HG03571 (cell line): ENCODE measurements around the gene TBC1D9.

ENCODE experiments used
- ATAC-seq: cut with Tn5 transposase; IDR thresholded peaks from one replicate; pipeline ENCODE4 v1.9.1; 2021; ENCODE audit not compliant: unreplicated experiment

The TBC1D9 gene

DNA sequence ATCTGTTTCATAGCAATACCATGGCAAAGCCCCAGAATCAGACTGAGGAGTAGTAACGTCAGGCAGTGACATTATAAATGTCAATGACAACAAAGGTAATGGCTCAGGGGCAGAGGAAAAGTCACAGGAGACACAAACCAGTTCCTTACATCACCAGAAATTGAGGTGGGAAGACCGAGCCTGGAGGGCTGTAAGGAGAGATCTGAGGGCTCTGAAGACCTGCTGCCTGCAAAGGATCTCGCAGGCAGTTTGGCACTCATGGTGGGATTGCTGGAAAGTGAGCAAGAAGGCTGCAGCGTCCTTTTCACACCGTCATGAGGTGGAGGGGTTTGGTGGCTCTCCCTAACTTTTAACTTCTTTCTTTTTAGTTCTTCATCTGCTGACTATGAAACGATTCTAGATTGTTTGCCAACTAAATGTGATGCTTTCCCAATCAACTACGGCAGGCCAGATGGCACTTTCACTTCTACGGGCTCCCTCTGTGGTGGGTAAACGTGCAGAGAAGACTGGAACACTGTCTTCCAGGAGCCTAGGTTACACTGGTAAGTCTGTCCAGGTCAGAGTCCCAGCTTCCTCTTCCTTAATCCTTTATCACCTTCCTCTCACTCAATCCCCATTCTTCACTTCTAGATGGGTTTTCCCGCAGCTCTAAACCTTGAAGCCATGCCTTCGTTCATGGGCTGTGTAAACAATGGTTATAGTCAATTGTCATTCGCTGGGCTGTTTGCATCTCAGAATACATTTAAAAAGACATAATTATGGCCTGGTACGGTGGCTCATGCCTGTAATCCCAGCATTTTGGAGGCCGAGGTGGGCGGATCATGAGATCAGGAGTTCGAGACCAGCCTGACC lies 58.2 kb downstream of the TBC1D9 start:
- ATAC-seq = no peak

DNA sequence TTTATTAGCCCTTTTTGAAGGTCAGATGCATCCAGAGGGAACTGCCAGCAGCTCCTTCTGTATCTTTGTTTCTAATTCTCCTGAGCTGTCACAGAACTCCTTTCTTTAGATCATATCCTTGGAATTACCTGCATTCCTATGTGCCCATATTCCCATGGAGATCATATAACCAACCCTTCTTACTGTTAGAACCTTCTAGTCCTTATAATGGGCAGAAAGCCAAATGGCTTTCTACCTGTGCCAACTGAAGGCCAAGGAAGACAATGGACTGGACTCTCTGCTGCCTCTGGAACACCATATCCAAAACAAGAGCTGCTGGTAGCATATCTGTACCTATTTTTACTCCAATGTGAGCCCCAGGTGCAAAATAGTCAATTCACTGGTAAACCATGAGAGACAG lies 60.7 kb downstream of the TBC1D9 start:
- ATAC-seq = no peak

DNA sequence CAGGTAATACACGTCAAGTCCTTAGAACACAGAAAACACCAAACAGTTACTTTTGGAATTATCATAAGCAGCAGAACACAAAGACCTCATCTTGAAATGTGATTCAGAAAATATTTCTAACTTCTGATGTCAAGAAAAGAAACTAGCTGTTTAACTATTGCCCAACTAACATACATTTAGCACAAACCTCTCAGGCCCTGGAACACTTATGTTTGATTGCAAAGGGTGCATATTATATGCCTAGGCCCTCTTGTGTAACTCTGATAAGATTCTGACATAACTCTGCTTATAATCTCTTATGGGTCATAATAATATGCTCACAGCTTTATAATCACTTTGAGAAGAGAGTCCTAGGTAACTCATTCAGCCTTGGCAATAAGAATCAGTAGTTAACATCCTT lies 62.6 kb downstream of the TBC1D9 start:
- ATAC-seq = no peak

DNA sequence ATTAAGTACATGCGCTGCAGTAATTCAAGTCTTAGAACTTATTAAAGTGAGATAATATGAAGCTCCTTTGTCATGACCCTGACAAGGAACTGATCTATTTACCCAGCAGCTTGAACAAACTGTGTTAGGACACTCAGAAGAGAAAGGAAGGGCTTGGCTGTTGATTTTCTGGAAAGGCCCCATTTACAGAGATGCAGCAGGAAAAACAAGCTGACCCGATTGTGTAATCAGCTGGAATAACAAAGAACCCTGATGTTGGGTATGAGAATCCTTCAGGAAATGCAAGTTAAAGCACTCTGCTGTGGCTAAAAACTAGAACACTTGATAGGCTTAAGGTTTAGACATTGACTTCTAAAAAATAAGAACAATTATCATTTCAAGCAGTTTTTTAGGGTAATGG lies 64.8 kb downstream of the TBC1D9 start:
- ATAC-seq = no peak

DNA sequence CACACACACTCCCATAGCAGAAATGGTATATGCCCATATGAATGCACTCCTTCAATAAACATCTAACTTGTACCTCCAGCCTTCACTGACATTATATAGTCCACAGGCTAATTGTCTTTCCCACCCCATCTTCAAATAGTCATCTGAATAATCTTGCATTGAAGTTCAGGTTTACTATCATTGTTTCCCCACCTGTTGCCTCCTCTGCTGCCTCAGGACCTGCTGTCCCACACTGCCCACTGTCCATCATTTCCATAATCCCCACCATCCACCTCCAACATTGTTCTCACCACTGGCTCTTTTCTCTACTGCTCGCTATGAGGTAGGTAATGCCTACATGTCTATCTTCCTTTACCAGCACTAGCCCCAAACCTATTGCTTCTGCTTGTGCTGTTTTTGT lies 66.1 kb downstream of the TBC1D9 start:
- no peak for ATAC-seq

DNA sequence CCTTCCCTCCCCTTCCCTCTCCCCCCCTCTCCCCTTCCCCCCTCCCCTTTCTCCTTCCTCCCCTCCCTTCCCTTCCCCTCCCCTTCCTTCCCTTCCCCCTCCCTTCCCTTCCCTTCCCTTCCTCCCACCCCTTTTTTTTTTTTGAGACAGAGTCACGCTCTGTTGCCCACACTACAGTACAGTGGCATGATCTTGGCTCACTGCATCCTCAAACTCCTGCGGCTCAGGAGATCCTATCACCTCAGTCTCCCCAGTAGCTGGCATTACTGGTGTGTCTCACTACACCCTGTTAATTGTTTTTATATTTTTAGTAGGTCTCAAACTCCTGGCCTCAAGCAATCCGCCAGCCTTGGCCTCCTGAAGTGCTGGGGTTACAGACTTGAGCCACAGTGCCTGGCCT lies 66.6 kb downstream of the TBC1D9 start:
- ATAC-seq = no peak

DNA sequence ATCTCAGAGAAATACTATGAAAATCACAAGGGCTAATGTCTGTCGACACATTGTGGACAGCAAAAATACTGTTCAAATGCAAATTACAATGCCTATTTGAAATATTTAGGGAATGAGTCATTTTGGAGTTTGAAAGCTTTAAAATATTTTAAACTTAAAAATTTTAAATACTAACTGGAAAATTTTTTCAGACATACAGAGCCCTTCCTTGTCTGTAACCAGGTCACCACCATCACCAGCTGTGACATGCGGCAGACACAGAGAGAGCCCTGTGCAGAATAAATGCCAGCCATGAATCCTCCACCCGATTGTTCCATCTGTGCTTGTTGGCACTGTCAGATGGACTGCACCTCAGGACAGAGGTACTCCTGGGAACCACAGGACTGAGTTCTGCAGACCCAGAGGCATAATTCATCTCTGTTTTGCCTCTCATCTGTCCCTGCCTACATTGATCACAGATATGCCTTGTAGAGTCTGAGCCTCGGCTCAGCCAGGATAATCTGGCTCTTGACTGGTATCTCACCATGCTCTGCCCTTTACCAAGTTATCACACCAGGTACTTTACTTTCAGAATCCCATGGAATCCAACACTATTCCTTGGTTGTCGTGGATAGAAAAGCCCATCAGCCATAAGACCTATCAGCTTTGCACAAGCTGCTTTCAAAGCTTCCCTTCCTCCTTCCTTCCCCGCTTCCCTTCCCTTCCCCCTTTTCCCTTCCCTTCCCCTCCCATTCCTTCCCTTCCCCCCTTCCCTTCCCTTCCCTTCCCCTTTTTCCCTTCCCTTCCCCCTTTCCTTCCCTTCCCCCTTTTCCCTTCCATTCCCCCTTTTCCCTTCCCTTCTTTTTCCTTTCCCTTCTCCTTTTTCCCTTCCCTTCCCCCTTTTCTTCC lies 67.2 kb downstream of the TBC1D9 start:
- ATAC-seq = no peak

DNA sequence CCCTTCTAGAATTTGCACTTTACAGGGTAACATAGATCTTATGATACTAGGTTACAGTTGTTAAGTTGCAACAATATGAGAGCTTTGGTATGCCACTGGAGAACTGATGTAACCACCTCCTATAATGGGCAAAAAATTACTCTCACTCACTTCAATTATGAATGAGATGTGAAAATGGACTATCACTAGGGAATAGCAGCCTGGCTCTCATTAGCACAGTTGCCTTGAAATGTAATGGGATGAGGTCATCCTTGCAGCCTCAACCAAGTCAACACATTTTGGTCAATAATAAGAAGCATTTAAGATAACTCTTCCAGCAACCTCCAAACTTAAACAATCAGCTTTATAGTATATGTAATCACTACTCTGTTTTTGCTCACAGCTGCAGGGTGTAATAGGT lies 69.4 kb downstream of the TBC1D9 start:
- ATAC-seq = no peak

DNA sequence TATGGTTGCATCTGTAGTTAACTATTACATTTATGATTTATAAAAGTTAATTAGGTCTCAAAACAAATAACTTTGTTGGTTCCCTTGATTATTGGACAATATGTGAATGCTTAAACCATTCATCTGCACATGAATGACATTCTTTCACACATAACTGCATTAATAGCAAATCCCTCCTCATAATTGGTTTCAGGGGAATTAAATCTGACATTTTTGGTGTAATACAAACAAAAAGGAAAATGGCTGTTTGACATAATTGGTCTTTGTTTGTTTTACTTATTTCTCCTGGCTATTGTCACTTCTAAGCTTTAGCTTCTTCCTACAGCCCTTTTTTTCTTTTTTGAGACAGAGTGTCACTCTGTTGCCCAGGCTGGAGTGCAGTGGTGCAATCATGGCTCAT lies 71.9 kb downstream of the TBC1D9 start:
- ATAC-seq = no peak

DNA sequence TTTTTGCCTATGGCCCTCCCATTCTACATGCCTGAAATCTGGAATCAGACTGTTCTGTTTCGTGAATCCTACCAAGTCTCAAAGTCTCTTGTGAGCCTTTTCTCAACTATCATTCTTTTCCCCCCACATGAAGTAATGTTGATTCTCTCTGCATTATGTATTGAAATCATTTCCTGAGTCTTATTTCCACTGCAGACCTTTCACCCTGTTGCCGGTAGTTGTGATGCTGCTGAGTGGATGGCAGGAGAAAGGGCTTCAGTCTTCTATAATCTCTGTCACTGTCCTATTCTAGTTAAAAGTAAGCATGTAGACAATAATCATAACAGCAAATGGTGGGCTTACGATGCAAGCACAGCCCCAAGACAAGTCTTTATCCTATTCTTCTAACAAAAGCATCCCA lies 75.0 kb downstream of the TBC1D9 start:
- no peak for ATAC-seq

DNA sequence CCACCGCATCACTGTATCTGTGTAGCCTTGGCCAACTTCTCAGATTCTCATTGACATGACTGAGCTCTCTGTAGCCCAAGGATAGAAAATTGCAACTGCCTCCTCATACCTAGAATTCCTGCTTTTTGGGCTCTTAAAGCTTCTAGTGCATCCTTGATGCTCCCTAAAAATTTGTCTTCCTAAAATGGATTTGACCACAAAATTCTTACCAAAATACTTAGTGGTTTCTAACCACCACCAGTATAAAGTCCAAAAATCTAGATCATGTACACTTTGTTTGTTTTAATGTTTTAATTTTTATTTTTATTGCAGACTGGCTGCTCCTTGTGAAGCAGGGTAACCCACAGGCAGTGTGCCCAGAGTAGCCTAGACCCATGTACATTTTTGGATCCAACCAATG lies 75.5 kb downstream of the TBC1D9 start:
- ATAC-seq = no peak

DNA sequence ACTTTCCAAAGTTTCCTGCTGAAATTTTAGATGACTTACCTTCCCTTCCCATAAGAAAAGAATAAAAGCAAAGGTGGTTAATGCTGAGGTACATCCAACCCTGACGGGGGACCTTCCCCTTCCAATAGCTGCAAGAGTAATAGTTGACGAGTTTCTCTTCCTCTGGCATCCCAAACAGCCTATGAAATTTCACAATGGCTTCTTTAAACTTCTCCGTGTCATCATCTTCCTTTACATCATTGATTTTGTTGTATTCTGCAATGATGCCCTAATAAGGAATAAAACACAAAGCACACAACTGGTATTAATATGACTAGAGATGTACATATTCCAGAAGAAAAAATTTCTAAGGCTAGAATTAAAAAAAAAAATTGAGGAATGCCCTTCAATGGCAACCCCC lies 76.6 kb downstream of the TBC1D9 start:
- no peak for ATAC-seq

DNA sequence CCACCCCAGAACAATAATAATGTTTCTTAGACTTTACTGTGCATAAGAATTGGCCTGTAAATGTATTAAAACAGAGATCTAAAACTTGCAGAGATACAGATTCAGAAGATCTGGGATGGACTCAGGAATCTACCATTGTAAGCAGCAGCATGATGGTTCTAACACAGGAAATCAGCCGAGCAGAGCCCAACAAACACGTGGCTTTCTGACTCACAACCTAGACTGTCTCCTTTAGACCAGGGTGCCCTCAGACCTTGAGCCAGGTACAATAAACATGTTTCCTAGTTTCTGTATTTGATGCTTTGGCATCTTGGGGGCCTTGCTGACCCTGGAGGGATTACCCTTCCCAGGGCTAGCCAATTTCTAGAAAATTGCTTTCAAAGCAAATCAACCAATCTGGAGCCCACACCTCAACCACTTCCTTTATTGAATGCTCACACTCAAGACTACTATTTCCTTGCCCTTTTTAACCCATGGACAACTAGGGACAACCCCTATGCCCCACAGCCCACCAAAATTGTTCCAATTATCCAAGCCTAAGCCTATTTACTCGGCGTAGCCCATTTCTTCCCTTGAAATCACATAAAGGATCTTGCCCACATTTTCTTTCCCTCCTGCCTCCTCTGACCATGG lies 80.5 kb downstream of the TBC1D9 start:
- no peak for ATAC-seq

DNA sequence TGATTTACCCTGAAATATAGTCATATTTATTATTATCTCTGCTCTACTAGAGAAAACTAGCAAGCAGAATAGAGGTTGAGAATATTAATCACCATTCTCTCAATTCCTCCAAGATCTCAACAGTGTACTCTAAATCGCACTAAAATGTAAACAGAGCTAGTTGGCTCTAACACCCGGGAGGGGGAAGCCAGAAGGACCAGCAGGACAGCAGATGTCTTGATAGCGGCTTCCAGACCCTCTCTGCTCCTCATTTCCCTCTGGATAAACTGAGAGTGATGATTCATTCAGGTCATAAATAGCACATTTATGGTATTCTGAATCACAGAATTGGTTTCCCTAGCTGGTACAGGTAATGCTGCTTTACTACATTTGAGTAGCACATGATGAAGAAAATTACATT lies 82.5 kb downstream of the TBC1D9 start:
- no peak for ATAC-seq

DNA sequence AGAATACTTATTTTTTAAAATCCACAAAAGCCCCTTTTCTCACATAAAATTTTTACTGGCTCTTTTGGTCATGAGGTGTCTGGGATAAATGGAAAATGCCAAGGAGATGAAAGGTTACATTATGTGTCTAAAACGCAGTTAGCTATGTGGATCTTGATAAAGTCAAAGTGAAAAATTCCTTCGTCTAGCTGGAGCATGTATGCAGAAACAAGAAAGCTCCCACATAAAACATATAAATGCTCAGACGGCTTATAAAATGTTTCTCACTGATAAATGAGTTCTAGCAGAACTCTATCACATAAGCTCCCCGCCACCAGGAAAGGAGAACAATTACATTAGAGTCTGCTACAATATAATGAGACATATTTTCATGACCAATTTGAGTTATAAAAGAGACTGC lies 83.8 kb downstream of the TBC1D9 start:
- no peak for ATAC-seq

DNA sequence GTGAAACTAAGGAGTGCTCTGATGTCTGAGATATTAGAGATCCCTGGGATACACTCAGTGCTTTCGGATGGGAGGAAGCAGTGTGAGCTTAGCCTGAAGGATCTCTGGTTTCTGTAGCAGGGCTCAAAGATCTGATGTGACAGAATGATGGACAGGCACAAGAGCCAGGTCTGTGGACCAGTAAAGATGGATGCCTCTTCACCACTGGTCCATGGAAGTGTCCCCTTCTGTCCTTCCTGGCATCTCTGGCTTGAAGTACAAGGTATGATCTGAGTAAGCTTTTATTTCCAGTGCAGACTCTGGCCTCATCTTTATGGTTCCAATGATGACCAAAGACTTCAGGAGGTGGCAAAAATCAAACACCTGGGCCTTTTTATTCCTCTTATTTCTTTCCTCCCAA lies 88.1 kb downstream of the TBC1D9 start:
- no peak for ATAC-seq

DNA sequence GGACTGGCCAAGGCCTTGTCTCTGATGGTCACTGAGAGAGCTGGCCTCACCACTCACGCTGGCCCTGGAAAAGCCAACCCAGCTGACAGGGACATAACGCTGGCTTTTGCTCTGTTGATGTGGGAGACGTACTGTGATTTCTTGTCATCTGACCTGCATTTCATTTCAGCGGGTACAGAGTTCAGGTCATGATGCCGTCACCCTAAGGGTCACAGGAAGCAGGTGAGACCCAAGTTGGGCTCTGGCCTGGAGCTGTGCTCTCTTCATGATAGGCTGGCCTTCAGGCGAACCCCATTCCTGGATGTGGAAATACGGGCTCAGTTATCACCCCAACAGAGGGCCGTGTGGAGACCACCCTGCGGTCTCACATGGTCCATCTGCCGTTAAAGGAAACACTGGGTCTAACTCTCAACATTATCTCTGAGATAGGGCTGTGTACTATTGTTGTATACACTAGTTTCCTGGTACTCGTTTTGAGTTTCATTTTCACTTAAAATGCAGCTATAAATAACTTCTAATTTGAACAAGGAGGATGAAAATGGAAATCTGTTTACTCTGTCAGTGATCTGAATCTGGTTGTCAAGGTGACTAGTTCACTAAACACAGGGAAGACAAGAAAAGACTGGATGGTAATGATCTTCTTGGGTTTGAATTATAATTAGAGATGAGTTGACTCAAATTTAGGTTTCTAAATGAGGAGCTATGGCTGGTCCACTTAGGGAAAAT lies 89.1 kb downstream of the TBC1D9 start:
- ATAC-seq = no peak

DNA sequence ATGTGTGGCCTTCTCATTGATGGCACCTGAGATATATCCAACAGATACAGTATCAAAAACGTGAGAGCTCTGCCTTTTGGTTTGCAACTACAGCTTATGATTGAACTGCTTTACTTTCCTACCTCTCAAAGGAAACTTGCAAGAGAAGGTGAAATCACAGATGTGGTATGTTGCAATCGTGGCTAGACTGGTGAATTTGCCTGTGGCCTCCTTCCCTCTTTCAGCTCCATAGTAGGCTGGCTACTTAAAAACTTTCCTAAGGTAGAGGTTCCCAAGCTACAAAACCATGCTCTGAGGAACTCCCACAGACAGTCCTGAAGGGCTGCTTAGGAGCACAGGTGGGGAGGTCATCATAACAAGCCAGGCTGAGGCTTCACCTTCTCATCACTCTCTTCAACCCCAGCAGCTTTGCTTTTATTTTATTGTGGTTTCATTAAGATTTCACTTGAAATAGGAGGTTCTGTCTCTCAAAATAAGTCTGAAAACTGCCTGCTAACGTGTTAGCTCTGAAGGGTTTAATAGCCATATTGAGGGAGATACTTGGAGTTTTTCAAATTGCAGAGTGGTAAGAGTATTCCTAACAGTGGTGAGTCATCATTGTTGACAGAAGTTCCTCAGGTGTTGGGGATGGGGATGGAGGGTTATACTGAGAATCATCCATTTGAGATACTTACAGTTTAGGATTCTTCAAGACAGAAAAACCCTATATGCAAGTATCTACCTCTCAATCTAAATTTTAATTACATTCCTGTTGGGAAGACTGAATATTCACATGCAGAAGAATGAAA lies 93.9 kb downstream of the TBC1D9 start:
- no peak for ATAC-seq

DNA sequence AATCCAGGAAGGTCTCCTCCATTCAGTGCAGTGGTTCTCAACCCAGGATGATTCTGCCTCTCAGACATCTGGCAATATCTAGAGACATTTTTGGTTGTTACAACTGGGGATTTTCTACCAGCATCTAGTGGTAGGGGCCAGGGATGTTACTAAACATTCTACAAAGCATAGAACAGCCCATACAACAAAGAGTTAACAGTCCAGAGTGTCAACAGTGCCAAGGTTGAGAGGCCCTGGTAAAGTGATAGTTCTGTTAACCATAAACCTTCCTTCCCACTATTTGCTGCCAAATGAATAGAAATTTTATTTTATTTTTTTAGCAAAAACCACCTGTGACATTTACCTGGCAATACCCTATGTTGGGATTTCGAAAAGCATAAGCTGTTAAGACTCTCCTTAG lies 94.6 kb downstream of the TBC1D9 start:
- ATAC-seq = no peak

DNA sequence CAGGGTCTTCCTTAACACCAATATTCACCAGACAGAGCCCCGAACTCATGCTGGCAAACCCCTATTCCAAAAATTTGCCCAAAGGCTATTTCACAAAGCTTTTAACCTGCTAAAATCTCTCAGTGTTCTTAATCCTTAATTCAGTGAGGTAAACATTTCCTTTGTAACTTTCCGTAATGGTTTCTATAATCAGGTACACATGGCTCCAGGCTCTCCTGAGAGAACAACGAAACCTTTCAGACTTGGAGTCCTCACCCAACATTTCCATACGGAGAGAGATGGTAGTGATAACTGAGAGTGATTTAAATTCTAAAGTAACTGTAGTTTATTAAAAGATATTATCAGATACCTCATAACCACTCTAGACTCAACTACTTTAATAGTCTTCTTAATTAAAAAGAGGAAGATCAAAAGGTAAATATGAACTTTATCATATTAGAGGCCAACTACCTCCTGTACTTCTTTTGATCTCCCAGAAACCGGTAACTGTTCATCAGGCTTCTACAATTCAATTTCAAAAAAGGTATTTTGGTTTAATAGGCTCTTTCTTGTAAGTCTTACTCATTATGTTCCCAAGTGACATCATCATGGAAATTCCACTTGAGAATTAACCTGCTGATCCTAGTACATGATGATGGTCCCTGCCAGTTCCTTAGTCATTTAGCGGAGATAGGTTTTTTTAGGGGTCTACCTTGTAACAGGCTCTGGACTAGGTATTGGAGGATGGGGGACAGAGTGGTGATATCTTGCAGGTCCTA lies 96.1 kb downstream of the TBC1D9 start:
- no peak for ATAC-seq
